HepG2 (cell line): ENCODE measurements around the gene PRRC1. TPM values are rescaled to one million over a fixed set of nuclear protein-coding genes. Genes with fewer than 3 reads are reported as not detected.

Source experiments
- ATAC-seq: fragments of 200-7000 bp; cut with Tn5 transposase; 3 replicates; pipeline ENCODE4 v1.9.1; 2020; ENCODE audit warnings: mild to moderate bottlenecking, moderate library complexity
- BruUV-seq: library from RNA; stranded (reverse); fragments of 400-500 nt; replicated peaks from 2 replicates; lab custom pipeline; 2021; lab: Mats Ljungman, UMichigan
- CTCF ChIA-PET: fragments of 300-600 bp; formaldehyde crosslinking; extraction: SDS; loops from one replicate; lab custom pipeline; 2021; ENCODE audit warnings: low total read pairs, inconsistent platforms, low intra/inter-chr PET ratio; lab: Yijun Ruan, JAX
- POLR2A ChIA-PET: fragments of 350-600 bp; sonication (Branson Sonifier 250); formaldehyde crosslinking; loops from one replicate; lab custom pipeline; 2020; ENCODE audit warnings: antibody characterized with exemption, inconsistent platforms; lab: Yijun Ruan, JAX
- DNase-seq: peaks from one replicate; pipeline ENCODE4 v3.0.0-alpha.2; 2015; ENCODE audit warnings: low spot score
- FAIRE-seq: peaks from 3 replicates; lab custom pipeline; 2011; peaks lifted over from hg19 to GRCh38; lab: Jason Lieb, UNC
- H2AFZ ChIP-seq: one replicate; pipeline ENCODE4 v1.6.1; 2011; ENCODE audit warnings: low read length, inconsistent platforms
- H3K27ac ChIP-seq: fragments of 300-600 bp; 3 replicates; pipeline ENCODE4 v1.8.0; 2011; ENCODE audit warnings: mixed run types, mild to moderate bottlenecking, mixed read lengths, low read length, inconsistent platforms; ENCODE audit not compliant: insufficient read depth; ENCODE audit errors: extremely low read length
- H3K27me3 ChIP-seq, 2 experiments: fragments of 200-600 bp in 1 of 2; 2 replicates in 1 of 2; 3 replicates in 1 of 2; pipeline versions ENCODE4 v1.6.0 to v1.8.0; 2011; ENCODE audit warnings: low read length in 2 of 2, mild to moderate bottlenecking in 2 of 2, moderate library complexity in 2 of 2, inconsistent platforms in 1 of 2; ENCODE audit not compliant: insufficient read depth in 2 of 2, control insufficient read depth in 1 of 2
- H3K36me3 ChIP-seq, 2 experiments: fragments of 200-600 bp in 1 of 2; replicated peaks in 1 of 2; 2 replicates in 1 of 2; 3 replicates in 1 of 2; pipeline versions ENCODE4 v1.5.1 to v1.8.0; 2011; ENCODE audit warnings: low read length in 2 of 2, inconsistent platforms in 1 of 2; ENCODE audit not compliant: insufficient read depth in 2 of 2, control insufficient read depth in 1 of 2
- H3K4me1 ChIP-seq: 2 replicates; pipeline ENCODE4 v1.5.1; 2012; ENCODE audit warnings: low read length, inconsistent platforms; ENCODE audit not compliant: insufficient read depth
- H3K4me2 ChIP-seq: 2 replicates; pipeline ENCODE4 v1.6.0; 2011; ENCODE audit warnings: low read depth, low read length, inconsistent platforms
- H3K4me3 ChIP-seq, 3 experiments: fragments of 200-600 bp in 1 of 3; sonication (generic), shearing (Covaris generic) in 1 of 3; replicated peaks in 1 of 3; 2 replicates each; pipeline ENCODE4 v1.5.1; 2011 to 2016; ENCODE audit warnings: low read length in 3 of 3, inconsistent platforms in 2 of 3, low read depth in 2 of 3, mild to moderate bottlenecking in 2 of 3, control low read depth in 1 of 3, mixed read lengths in 1 of 3; ENCODE audit not compliant: insufficient read depth in 1 of 3
- H3K79me2 ChIP-seq: one replicate; pipeline ENCODE4 v1.6.1; 2011; ENCODE audit warnings: low read length, inconsistent platforms; ENCODE audit not compliant: insufficient read depth
- H3K9ac ChIP-seq: 2 replicates; pipeline ENCODE4 v1.6.0; 2011; ENCODE audit warnings: mild to moderate bottlenecking, low read depth, low read length, inconsistent platforms; ENCODE audit not compliant: insufficient read depth
- H3K9me3 ChIP-seq: 2 replicates; pipeline ENCODE4 v1.5.1; 2012; ENCODE audit warnings: mild to moderate bottlenecking, low read length
- H4K20me1 ChIP-seq: 2 replicates; pipeline ENCODE4 v1.6.0; 2011; ENCODE audit warnings: inconsistent platforms, mild to moderate bottlenecking, low read length, moderate library complexity; ENCODE audit not compliant: insufficient read depth
- CSRNP2 ChIP-seq: sonication (generic); formaldehyde crosslinking; conservative IDR thresholded peaks from 2 replicates; pipeline ENCODE4 v1.8.0; 2022; ENCODE audit warnings: low read depth, missing genetic modification reagents
- HNF1A ChIP-seq, 2 experiments: sonication (generic) in 1 of 2; formaldehyde crosslinking in 1 of 2; IDR thresholded peaks; 2 replicates each; pipeline versions ENCODE4 v1.4.0 to v1.6.1; 2016 to 2020; ENCODE audit warnings: borderline replicate concordance in 1 of 2, low read depth in 1 of 2, mild to moderate bottlenecking in 1 of 2, missing genetic modification reagents in 1 of 2
- WGBS: methylation state at CpG from one replicate; pipeline ENCODE4 v1.1.6; 2017; ENCODE audit warnings: low lambda C conversion rate; 5-methylcytosine and 5-hydroxymethylcytosine counted together
- in situ Hi-C: cut with HindIII; loops from 2 replicates; pipeline ENCODE4 v1.10.0; 2017; ENCODE audit warnings: low pct_unique_long_range_greater_than_20kb; ENCODE audit not compliant: extremely low pct_ligation_motif_present
- intact Hi-C: fragments of 100-400 bp; cut with micrococcal nuclease; formaldehyde crosslinking; loops from one replicate; pipeline ENCODE4 v1.10.0; 2022; ENCODE audit not compliant: unreplicated experiment
- polyA plus RNA-seq, 8 experiments: library from polyadenylated mRNA; depleted of rRNA in 3 of 8; stranded (reverse) in 7 of 8; unstranded in 1 of 8; fragments of >200 nt; fragmentation: Illumina TruSeq in 4 of 8; extraction: Trizol in 4 of 8; gene quantifications; 2 replicates each; pipeline versions ENCODE4 v1.2.1 to v1.2.3, GENCODE V29; 2011 to 2016; ENCODE audit warnings: low read depth in 4 of 8, missing spikeins in 1 of 8, mixed read lengths in 1 of 8; ENCODE audit not compliant: insufficient read depth in 1 of 8
- total RNA-seq, 5 experiments: library from RNA; depleted of rRNA; stranded (reverse); fragments of >200 nt; fragmentation: Illumina TruSeq; extraction: Trizol; gene quantifications; 2 replicates each; pipeline ENCODE4 v1.2.3, GENCODE V29; 2016; ENCODE audit warnings: low read depth in 1 of 5

The PRRC1 gene
- total and polyA plus RNA-seq, 2 of the 13 experiments (the other 11 are each of a cell fraction or from before 2014, with no cell fraction given), result 48.5 to 51.9 TPM

- FAIRE-seq, result peak; percentile 18
- Histone ChIP-seq H3K9ac (no peak overlapping the region), H3K4me2 (no peak overlapping the region), H2AFZ (no peak overlapping the region), H3K4me1 (peaks cover 16% of the 10 kb centered on the region), H3K27me3 (no peaks in the 10 kb centered on the region), H4K20me1 (no peaks in the 10 kb centered on the region), H3K79me2 (no peaks in the 10 kb centered on the region), H3K4me3 (no peak overlapping the region), H3K36me3 (no peaks in the 10 kb centered on the region), H3K27ac (no peak overlapping the region), H3K9me3 (no peaks in the 10 kb centered on the region)
- ATAC-seq, result peak; percentile 96
- TF ChIP-seq HNF1A (IDR thresholded peaks at IDR 0.05; ENCODE audit: low read depth) (peak; percentile 48; the same call in 1 of the 2 replicates), HNF1A (CRISPR knock-in tag; IDR thresholded peaks at IDR 0.05; ENCODE audit: borderline replicate concordance) (no peak), CSRNP2 (CRISPR knock-in tag) (no peak)
- in situ Hi-C loops, result no loop called here
- 1% methylated on average over 5 of the region's 5 CpGs for WGBS
- BruUV-seq, result no TSS peak
- ChIA-PET POLR2A (no interaction called here), CTCF (no interaction called here)
- intact Hi-C loops, result no loop called here
- DNase-seq, result peak; percentile 21
These were observed 68.8 kb downstream of the PRRC1 start for GRCh38 chr5:127586066-127586770.
